Measurements from ENCODE around the gene NPHP4.

NPHP4 gene

GRCh38 chr1:5992026-5992813, at the start of gene NPHP4:
TSS of gene NPHP4 (minus strand) at chr1:5992425. CDS start at chr1:5986289, 6,136 bp downstream.
- DNase-seq (ENCODE audit: low read depth), result peak; percentile 99

- DNase-seq (ENCODE audit: low read depth), result no peak
Observed at GRCh38 chr1:6041432-6042062, 49.3 kb upstream of the NPHP4 start.

- DNase-seq (ENCODE audit: low read depth), result no peak
Observed at GRCh38 chr1:6040861-6041415, 48.7 kb upstream of the NPHP4 start.

GRCh38 chr1:6040444-6040843, 48.2 kb upstream of the NPHP4 start:
- DNase-seq (ENCODE audit: low read depth), result no peak

GRCh38 chr1:6039031-6039430, 46.8 kb upstream of the NPHP4 start:
- DNase-seq (ENCODE audit: low read depth), result no peak

GRCh38 chr1:6038603-6039002, 46.4 kb upstream of the NPHP4 start:
- no peak for DNase-seq (ENCODE audit: low read depth)

GRCh38 chr1:6037338-6037762, 45.1 kb upstream of the NPHP4 start:
- peak; percentile 72 for DNase-seq (ENCODE audit: low read depth)

GRCh38 chr1:6035719-6036118, 43.5 kb upstream of the NPHP4 start:
- no peak for DNase-seq (ENCODE audit: low read depth)

- no peak for DNase-seq (ENCODE audit: low read depth)
Observed at GRCh38 chr1:6035303-6035702, 43.1 kb upstream of the NPHP4 start.

GRCh38 chr1:6034750-6035096, 42.5 kb upstream of the NPHP4 start:
- no peak for DNase-seq (ENCODE audit: low read depth)

- DNase-seq (ENCODE audit: low read depth), result no peak
Observed at GRCh38 chr1:6033986-6034749, 41.9 kb upstream of the NPHP4 start.

GRCh38 chr1:6033124-6033523, 40.9 kb upstream of the NPHP4 start:
- DNase-seq (ENCODE audit: low read depth), result no peak

- no peak for DNase-seq (ENCODE audit: low read depth)
Observed at GRCh38 chr1:6030547-6031261, 38.5 kb upstream of the NPHP4 start.

GRCh38 chr1:6030132-6030531, 37.9 kb upstream of the NPHP4 start:
- DNase-seq (ENCODE audit: low read depth), result no peak

GRCh38 chr1:6029351-6029750, 37.1 kb upstream of the NPHP4 start:
- no peak for DNase-seq (ENCODE audit: low read depth)

- DNase-seq (ENCODE audit: low read depth), result no peak
Observed at GRCh38 chr1:6028042-6028850, 36.0 kb upstream of the NPHP4 start.

- DNase-seq (ENCODE audit: low read depth), result no peak
Observed at GRCh38 chr1:6027591-6027990, 35.4 kb upstream of the NPHP4 start.

GRCh38 chr1:6026095-6026809, 34.0 kb upstream of the NPHP4 start:
- peak; percentile 51 for DNase-seq (ENCODE audit: low read depth)

GRCh38 chr1:6025269-6026094, 33.3 kb upstream of the NPHP4 start:
- no peak for DNase-seq (ENCODE audit: low read depth)

GRCh38 chr1:6024376-6024775, 32.2 kb upstream of the NPHP4 start:
- DNase-seq (ENCODE audit: low read depth), result no peak
